C4-2B (cell line): ENCODE measurements around the gene SECTM1.

Source experiments
- H3K27ac ChIP-seq: fragments of 450-650 bp; 2 replicates; pipeline ENCODE4 v1.5.1; 2017
- CTCF ChIP-seq: fragments of 450-650 bp; conservative IDR thresholded peaks from 2 replicates; pipeline ENCODE4 v1.5.1; 2017; ENCODE audit warnings: mild to moderate bottlenecking
- ZFX ChIP-seq: fragments of 450-650 bp; IDR thresholded peaks from 2 replicates; pipeline ENCODE4 v1.6.1; 2017

Gene SECTM1

GRCh38 chr17:82361885-82362633 is 28.5 kb upstream of the SECTM1 start:
- no peak overlapping the region for H3K27ac ChIP-seq
- no peak for TF ChIP-seq ZFX
- no peak for TF ChIP-seq CTCF

- H3K27ac ChIP-seq = peak overlapping the region; percentile 43; the same call in 1 of the 2 replicates
Measured at GRCh38 chr17:82359451-82360074, 26.0 kb upstream of the SECTM1 start.

- peak within 1 kb of the TSS; percentile 43 for H3K27ac ChIP-seq
- TF ChIP-seq CTCF (no peak), ZFX (no peak)
Measured at GRCh38 chr17:82358465-82359350, 25.1 kb upstream of the SECTM1 start, which contains the start of gene TEX19. TSS of gene TEX19 (plus strand) at chr17:82359247. CDS start at chr17:82362151, 2,904 bp downstream.

- TF ChIP-seq CTCF (no peak), ZFX (no peak)
- peak overlapping the region; percentile 40; the same call in 1 of the 2 replicates for H3K27ac ChIP-seq
Measured at GRCh38 chr17:82357394-82357793, 23.8 kb upstream of the SECTM1 start.

GRCh38 chr17:82356845-82357355 is 23.3 kb upstream of the SECTM1 start:
- H3K27ac ChIP-seq = peak overlapping the region; percentile 40
- TF ChIP-seq ZFX (no peak), CTCF (no peak)

- no peak for TF ChIP-seq ZFX
- no peak for TF ChIP-seq CTCF
Measured at GRCh38 chr17:82355770-82356427, 22.3 kb upstream of the SECTM1 start.

GRCh38 chr17:82354804-82355308 is 21.3 kb upstream of the SECTM1 start:
- TF ChIP-seq CTCF = no peak
- TF ChIP-seq ZFX = no peak
- peak overlapping the region; percentile 40 for H3K27ac ChIP-seq

More at GRCh38 chr17:82355770-82356427, 22.3 kb upstream of the SECTM1 start:
- peak overlapping the region; percentile 40 for H3K27ac ChIP-seq
